Bronchial epithelial cell (primary cell): ENCODE results near the gene KLHDC8A. TPM values are rescaled to one million over a fixed set of nuclear protein-coding genes. Genes with fewer than 3 reads are reported as not detected.

Experiments used
- DNase-seq: peaks from one replicate; pipeline ENCODE4 v3.0.0-alpha.2; 2010; ENCODE audit warnings: low read depth
- FAIRE-seq: peaks from 2 replicates; lab custom pipeline; 2011; peaks lifted over from hg19 to GRCh38; lab: Jason Lieb, UNC
- H3K27me3 ChIP-seq: 2 replicates; pipeline ENCODE4 v1.5.1; 2011; ENCODE audit warnings: low read length; ENCODE audit not compliant: control insufficient read depth, insufficient read depth
- H3K36me3 ChIP-seq: 2 replicates; pipeline ENCODE4 v1.5.1; 2011; ENCODE audit warnings: low read length; ENCODE audit not compliant: control insufficient read depth, insufficient read depth
- H3K4me3 ChIP-seq: 2 replicates; pipeline ENCODE4 v1.5.1; 2011; ENCODE audit warnings: mild to moderate bottlenecking, low read depth, low read length, control low read depth
- CTCF ChIP-seq: IDR thresholded peaks from 2 replicates; pipeline ENCODE4 v1.5.1; 2011; ENCODE audit warnings: mild to moderate bottlenecking, moderate library complexity, low read length, control low read depth, inconsistent platforms; ENCODE audit not compliant: insufficient read depth, severe bottlenecking
- total RNA-seq: library from RNA; depleted of rRNA; stranded (reverse); fragments of >200 nt; gene quantifications from 2 replicates; pipeline ENCODE4 v1.2.1, GENCODE V29; 2014

Gene KLHDC8A
- total RNA-seq, 1 donor from 2014 or later: not detected

- FAIRE-seq: no peak
- peaks cover 17% of the 10 kb centered on the region for H3K36me3 ChIP-seq
- peak; percentile 60 for DNase-seq
- no peaks in the 10 kb centered on the region for H3K27me3 ChIP-seq
- no peak for TF ChIP-seq CTCF
- H3K4me3 ChIP-seq: no peak overlapping the region
These were observed 43.0 kb downstream of the KLHDC8A start for GRCh38 chr1:205313563-205314308.

DNA sequence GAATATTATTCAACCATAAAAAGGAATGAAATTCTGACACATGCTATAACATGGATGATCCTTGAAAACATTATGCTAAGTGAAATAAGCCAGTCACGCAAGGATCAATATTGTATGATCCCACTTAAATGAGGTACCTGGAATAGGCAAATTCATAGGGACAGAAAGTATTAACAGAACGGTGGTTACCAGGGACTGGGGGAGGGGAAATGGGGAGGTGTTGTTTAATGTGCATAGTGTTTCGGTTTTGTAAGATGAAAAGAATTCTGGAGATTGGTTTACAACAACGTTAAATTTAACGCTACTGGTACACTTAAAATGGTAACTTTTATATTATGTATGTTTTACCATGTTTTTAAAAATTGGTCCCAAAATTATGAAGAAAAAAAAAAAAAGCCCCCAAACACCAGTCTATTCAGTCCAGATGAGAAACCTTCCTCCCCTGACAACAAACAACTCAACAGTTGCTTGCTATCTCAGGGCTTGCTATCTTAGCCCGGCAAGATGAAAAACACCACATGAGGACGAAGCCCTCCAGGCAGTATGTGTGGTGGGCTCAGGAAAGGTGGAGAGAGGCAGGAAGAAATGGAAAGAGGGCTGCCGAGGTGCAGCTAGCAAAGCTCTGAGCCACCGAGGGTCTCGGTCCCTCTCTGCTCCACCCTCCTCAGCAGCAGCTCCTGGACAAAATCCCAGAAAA lies 43.7 kb downstream of the KLHDC8A start:
- H3K36me3 ChIP-seq: peaks cover 24% of the 10 kb centered on the region
- no peaks in the 10 kb centered on the region for H3K27me3 ChIP-seq
- no peak for TF ChIP-seq CTCF
- FAIRE-seq (no peak), DNase-seq (no peak)
- H3K4me3 ChIP-seq: no peak overlapping the region

DNA sequence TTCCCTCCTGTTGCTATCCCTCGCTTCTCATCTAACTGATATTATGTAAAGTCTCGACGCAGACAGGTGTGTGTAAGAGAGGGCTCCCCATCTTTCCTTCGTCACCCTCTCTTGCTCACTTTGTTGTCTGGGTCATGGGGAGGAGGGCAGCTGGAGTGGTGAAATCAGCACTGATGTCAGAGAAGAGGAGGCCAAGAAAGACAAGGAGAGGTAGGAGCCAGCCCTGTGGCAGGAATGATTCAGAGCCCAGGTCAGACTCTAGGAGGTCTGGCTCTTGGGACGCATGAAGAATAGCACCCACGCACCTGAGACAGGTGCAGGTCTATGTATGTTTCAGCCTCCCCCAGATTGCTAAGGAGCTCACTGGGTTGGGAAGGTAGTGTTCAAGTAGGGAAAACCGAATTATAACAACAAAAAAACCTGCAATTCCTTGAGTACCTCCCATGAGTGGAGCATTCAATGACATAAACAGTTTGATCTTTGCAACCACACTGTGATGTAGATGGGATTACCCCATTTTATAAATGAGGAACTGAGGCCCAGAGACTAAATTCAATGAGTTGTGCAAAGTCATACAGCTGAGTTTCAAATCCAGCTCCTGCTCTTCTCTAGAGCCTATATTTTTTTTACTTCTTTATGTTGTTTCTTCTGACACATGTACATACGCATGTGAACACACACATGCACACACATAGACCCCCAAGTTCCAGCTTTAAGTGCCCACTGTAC lies 45.6 kb downstream of the KLHDC8A start:
- no peaks in the 10 kb centered on the region for H3K27me3 ChIP-seq
- DNase-seq: no peak
- H3K4me3 ChIP-seq: no peak overlapping the region
- FAIRE-seq: no peak
- TF ChIP-seq CTCF: no peak
- peaks cover 40% of the 10 kb centered on the region for H3K36me3 ChIP-seq

GRCh38 chr1:205309741-205310140 lies 47.0 kb downstream of the KLHDC8A start:
- no peak overlapping the region for H3K4me3 ChIP-seq
- no peak for FAIRE-seq
- H3K27me3 ChIP-seq: no peaks in the 10 kb centered on the region
- peaks cover 44% of the 10 kb centered on the region for H3K36me3 ChIP-seq
- TF ChIP-seq CTCF: no peak
- DNase-seq: no peak

DNA sequence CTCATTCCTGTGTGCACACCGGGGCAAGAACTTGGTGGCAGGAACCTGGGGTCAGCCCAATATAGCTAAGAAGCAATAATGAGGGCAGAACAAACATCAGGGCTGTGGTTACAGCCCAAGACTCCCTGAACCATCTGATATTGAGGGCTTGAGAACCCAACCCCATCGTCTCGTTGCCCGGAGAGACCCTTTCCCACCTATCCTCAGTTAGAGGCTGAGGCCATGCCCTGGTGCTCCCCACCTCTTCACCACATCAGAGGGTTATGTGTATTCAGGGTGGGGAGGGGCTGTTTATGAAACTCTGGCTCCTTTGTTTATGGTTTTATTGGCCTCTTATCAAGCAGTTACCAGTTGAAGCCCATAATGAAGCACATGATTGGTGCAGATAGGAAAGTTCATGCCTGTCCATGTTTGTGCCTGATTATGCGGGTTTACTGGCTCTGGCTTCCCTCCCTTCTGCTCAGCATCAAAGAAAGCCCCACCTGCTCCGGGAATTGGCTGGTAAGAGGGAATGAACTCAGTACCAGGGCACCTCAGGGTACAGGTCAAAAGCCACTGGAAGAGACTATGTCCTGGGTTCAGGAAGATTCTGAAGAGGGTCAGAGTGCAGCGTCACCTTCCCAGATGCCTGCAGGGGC lies 49.7 kb downstream of the KLHDC8A start:
- Histone ChIP-seq H3K36me3 (peaks cover 61% of the 10 kb centered on the region), H3K4me3 (no peak overlapping the region), H3K27me3 (no peaks in the 10 kb centered on the region)
- no peak for TF ChIP-seq CTCF
- no peak for DNase-seq
- no peak for FAIRE-seq
